GM12891 (cell line): ENCODE data around the gene PSMD11.

Experiments
- POLR2A ChIP-seq: IDR thresholded peaks from 2 replicates; pipeline ENCODE4 v1.6.1; 2011; ENCODE audit warnings: low read depth, low read length, control low read depth
- POLR2AphosphoS5 ChIP-seq: IDR thresholded peaks from 2 replicates; pipeline ENCODE4 v1.6.1; 2011; ENCODE audit warnings: low read depth, low read length, control low read depth
- TAF1 ChIP-seq: IDR thresholded peaks from 2 replicates; pipeline ENCODE4 v1.6.1; 2011; ENCODE audit warnings: low read depth, low read length, control low read depth

DNA sequence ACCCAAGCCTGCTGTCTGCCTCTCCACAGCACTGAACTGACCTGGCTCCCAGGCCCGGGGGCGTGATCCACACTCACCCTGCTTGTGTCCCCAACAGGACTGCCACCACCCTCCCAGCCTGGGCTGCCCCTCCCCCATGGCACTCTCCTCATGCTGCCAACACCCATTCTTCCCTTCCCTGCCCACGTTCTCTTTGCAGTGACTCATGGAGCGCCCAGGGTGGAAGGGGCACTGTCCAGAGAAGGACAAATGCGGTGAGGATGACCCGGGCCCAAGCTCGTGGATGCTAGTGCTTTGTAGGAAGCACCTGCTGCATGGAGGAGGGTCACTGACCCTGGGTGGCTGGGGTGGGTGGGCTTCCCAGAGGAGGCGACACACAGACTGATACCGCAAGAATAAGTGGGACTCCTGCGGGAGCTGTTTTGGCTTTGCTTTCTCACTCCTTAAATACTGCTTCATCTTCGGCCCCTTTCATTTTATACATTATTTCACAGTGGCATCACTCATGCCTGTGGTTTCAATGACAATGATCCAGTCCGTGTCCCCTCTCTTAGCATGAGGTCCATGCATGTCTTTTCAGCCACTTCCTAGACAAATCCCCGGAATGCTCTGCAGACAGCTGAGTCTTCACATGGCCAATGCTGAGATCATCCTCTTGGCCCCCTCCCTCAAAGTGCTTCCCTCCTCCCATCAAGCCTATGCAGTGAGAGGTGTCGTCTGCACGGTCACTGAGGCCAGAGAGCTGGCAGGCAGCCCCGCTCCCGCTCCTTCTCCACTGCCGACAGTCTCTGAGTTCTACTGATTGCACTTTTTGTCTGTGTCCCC is 60.1 kb downstream of the PSMD11 start:
- TF ChIP-seq TAF1 (no peak), POLR2A (no peak), POLR2AphosphoS5 (no peak; the same call in 1 of the 2 replicates)
